HG02870 (cell line): ENCODE measurements around the gene OR2T10.
"Not testable (repeated sequence)": the region's sequence is repeated elsewhere in the genome, so short reads cannot be mapped to it uniquely, and the experiment has no call there.

Experiments
- ATAC-seq: cut with Tn5 transposase; IDR thresholded peaks from one replicate; pipeline ENCODE4 v1.9.1; 2021; ENCODE audit warnings: mild to moderate bottlenecking, moderate library complexity; ENCODE audit not compliant: unreplicated experiment

The OR2T10 gene

DNA sequence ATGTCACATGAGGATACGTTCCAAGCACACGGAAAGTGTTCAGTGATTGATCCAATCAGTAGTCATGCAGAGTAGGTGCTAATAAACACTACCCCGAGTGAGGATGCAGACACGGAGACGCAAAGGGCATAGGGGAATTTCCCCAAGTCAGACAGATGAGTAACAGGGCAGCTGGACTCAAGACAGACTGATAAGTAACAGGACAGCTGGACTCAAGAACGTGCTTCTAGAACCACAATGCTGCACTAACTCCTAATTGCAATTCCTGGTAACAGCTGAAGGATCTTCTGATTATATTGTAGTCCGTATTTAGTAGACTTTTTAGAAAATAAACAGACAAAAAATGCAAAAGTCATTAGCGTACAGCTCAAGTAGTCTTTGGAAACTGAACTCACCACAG is 1.9 kb upstream of the OR2T10 start:
- no peak for ATAC-seq

DNA sequence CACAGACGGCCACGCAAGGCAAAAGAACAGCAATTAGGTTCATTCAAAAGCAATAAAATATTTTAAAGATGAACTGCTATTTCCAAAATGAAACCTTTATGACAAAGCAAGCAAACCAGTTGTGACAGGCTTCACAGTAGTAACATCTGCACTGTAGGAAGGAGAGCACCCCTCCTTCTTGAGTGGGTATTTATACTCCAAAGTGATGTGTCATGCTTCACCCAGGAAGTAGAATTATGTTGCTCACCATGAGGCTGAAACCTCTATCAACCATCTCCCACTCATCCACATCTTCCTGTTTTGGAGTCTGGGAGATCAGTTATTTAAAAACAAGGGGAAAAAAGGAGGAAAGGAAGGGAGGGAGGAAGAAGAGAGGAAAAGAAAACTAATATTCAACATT is 885 bp downstream of the OR2T10 start:
- ATAC-seq = no peak

DNA sequence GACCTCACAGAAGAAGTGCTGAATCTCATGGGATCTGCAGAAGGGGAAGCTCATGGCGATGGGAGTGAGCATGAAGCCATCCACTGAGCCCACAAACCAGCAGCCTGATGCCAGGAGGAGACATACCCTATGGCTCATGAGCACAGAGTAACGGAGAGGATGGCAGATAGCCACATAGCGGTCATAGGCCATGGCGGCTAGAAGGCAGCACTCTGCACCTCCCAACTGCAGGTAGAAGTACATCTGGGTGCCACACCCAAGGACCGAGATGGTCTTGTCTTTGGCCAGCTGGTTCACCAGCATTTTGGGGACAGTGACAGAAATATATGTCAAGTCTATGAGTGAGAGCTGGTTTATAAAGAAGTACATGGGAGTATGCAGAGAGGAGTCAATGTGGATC is 4.3 kb downstream of the OR2T10 start:
- ATAC-seq = no peak

DNA sequence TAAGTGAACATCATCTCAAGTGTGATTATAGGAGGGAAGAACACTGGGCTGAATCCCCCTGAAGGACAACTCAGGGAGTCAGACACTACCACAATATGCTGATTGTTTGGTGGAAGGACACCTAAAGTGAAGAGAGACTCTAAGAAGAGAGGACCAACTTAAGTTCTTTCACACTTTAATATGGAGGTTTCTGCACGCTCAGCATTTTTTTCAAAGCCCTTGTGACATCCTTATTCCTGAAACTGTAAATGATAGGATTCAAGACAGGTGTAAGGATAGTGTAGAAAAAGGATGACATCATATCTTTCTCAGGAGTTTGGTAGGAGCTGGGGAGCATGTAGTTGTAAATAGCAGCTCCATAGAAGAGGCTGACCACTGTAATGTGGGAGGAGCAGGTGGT is 4.8 kb downstream of the OR2T10 start:
- no peak for ATAC-seq

DNA sequence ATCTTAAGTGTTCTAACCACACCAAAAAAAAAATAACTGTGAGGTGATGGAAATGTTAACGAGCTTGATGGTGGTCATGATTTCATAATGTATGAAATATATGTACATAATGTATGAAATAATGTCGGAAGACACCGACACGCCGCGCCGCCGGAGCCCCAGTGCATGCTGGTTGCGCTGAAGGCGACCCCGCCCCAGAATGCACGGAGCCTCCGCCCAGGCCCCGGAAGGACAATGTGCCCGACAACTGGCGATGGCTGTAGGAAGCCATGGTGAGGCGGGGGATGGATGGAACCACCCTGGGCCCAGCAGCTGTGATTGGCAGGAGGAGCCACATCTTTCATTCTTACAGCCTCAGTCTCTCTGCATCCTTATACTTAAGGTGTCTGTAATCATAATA is 7.4 kb downstream of the OR2T10 start:
- no peak for ATAC-seq

DNA sequence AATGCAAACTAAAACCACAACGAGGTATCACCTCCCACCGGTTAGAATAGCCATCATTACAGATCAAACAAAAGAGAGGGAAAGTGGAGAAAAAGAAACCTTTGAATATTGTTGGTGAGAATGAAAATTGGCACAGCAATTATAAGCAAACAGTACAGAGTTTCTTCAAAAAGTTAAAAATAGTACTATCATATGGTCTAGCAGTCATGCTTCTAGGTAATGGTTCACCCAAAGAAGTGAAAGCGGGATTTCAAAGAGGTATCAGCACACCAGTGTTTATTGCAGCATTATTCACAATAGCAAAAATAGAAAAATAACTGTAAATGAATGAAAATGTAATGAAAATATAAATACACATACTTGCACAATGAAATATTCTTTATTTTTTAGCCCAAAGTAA is 8.2 kb downstream of the OR2T10 start:
- ATAC-seq = no peak

DNA sequence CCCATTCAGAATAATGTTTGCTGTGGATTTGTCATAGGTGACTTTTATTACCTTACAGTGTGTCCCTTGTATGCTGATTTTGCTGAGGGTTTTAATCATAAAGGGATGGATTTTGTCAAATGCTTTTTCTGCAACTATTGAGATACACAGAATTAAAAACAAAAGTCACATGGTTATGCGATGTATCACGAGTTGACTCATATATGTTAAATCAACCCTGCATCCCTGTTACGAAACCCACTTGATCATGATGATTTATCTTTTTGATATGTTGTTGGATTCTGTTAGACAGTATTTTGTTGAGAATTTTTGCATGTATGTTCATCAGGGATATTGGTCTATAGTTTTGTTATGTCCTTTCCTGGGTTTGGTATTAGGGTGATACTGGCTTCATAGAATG is 12.2 kb downstream of the OR2T10 start:
- no peak for ATAC-seq

DNA sequence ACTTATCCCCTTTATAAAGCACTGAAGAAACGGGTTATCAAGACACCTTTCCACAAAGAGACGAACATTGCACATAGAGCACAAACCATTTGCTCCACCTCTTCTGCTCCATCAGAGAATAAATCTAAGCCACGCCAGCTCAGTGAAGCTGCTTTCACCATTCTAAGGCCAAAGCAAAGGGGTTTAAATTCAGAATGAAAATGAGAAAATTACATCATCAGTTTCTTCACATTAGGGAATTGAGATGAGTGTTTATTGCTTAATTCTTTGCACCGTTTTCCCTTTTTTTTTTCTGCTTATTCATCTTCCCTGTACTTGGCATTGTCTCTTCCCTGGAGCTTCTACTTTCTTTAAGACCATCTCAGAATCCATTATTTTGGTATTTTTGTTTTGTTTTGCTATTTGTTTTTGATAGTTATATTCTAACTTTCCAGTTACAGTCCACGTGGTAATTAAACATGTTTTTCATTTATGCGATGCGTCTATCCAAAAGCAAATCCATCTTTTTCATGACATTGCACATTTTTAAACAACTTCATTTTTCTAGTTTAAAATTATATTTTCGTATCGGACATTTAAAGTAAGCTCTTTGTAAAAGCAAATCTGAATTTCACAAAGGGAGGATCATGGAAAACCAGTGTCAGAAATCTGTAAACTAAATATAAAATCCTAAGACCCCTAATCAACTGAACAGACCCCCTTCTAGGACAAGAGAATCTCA is 21.1 kb downstream of the OR2T10 start:
- no peak for ATAC-seq

DNA sequence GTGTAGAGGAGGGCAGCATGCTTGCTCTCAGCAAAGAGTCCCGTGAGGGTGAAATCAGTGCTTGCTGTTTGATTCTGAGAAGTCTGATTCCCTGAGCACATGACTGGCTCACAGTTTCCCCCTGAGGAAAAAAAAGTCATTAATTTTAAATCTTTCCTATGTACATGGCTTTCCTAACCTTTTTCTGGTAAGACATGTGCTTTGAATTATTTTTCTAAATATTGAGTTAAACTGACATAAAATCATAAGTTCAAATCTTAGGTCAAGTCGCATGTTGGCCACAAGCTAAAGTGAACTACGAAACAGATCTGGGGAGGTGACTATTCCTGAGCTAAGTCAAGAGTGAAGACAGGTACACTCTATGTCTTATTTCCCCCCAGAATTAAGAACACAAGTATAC is 22.8 kb downstream of the OR2T10 start, which contains the start of gene OR2T34:
OR2T34 (minus strand) TSS at position 101 of the 400 bp plus-strand sequence; CDS start at position 101, 0 bp downstream.
- not testable (repeated sequence) for ATAC-seq

DNA sequence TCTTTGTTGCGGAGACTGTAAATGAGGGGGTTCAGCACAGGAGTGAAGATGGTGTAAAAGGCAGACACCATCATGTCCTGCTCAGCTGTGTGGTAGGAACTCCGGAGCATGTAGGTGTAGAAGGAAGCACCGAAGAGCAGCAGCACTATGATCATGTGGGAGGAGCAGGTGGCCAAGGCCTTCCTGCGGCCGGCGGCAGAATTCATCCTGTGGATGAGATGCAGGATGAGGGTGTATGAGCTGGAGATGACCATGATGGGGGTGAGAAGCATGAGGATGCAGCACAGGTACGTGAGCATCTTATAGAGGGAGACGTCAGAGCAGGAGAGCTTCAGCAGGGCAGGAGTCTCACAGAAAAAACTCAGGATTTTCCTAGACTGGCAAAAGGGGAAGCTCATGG is 23.6 kb downstream of the OR2T10 start:
- not testable (repeated sequence) for ATAC-seq

DNA sequence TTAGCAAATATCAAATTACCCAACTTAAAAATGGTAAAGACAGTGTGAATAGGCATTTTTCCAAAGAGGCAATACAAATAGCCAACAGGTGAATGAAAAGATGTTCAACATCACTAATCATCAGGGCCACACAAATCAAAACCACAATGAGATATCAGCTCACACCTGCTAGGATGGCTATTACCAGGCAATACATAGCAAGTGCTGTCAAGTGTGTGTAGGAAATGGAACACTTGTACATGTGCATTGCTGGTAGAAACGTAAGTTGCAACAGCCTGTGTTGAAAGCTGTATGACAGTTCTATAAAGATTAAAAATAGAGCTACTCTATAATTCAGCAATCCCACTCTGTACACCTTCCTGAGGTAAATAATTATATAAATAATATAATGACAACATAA is 25.5 kb downstream of the OR2T10 start:
- peak; percentile 74 for ATAC-seq

DNA sequence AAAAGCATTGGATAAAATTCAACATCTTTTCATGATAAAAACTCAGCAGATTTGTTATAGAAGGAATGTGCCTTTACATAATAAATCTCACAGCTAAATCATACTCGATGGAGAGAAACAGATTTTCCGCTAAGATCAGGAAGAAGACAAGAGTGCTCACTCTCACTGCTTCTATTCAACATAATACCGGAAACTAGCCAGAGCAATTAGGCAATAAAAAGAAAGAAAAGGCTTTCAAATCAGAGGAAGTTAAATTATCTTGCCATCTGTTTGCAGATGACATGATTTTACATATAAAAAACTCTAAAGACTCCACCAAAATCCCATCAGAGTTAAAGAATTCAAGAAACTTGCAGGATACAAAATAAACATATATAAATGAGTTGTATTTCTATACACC is 26.7 kb downstream of the OR2T10 start:
- not testable (repeated sequence) for ATAC-seq

DNA sequence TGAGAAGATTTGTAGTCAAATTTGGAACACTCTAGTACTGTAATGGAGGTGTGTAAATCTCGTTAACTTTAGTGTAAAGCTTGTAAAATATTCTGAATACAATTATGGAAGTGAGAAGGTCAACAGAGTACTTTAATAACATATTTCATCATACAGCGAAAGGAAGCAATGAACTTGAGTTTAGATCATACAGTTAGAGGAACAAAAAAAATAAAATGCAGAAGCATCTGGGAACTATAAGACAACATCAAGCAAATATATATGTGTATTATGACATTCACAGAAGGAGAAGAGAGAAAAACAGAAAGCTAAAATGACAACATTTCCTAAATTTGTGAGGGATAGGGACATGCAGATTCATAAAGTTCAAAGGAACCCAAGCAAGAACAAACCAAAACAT is 28.5 kb downstream of the OR2T10 start:
- not testable (repeated sequence) for ATAC-seq

DNA sequence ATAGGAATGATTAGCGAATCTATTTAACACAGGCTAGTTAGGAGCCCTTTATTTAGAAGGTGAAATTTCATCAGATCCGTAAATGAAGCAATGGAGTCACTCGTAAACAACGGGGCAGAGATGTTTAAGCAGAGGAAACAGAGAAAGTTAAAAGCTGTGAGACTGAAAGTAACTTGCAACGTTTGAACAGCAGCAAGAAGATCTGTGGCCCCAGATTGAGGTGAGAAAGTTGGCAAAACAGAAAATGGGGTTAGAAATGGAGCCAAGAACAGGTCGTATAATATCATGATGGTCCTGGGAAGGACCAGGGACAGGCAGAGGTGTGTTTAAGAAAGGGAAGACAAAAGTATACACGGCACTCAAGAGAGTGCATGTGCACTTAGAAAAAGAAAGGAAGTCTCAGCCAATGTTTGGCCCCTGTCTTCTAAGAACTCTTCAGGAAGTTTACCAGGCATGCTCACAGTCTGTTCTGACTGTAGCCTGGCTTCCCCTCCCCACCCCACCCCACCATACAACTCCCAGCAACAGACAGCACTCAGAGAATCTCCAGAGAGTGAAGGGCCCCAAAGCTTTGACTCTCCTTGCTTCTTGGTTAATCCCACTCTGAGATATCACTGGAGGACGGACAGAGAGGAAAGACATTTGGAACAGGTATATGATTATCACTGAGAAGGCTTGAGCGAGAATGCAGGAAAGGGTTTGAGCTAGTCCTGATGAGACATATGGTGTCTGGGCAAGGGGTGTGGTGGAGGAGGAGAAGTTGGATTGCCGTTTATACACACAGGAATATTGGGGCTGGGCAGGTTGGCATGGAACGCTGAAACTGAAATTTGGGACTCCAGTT is 31.7 kb downstream of the OR2T10 start:
- ATAC-seq = peak; percentile 65

DNA sequence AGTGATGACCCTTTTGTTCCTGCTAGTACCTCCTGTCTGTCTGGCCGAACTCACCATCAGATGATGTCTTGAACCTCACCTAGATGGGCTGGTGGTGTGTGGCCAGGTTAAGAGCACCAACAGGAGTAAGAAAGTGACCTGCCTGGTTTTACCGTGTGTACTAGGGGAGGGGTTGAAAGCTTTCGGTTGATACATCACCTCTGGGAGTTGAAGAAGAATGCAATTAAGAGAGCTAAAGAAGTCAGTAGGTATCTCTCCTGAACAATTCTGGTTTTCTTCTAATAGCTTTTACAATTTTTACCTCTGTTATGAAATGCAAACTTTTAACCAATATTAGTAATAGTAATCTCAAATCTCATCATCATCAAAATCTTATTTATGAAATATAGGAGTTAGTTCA is 34.8 kb downstream of the OR2T10 start, which contains the start of gene OR2T29:
OR2T29 (minus strand) TSS at position 101 of the 400 bp plus-strand sequence. CDS start 3,281 bp downstream, outside the sequence.
- not testable (repeated sequence) for ATAC-seq

DNA sequence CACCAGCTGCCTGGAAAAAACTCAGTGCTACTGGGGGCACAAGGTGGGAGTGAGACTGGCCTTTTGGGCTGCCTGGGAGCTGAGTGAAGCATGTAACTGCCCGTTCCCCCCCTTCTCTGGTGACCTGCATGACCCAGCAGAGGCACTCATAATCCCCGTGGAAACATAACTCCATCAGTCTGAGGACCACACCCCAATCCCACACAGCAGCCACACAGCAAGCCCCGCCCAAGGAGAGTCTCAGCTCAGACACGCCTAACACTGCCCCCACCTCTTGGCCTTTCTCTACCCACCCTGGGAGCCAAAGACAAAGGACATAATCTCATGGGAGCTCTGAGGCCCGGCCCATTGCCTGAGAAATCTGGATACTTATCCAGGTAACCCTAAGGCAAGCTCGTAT is 46.5 kb downstream of the OR2T10 start:
- ATAC-seq = not testable (repeated sequence)

DNA sequence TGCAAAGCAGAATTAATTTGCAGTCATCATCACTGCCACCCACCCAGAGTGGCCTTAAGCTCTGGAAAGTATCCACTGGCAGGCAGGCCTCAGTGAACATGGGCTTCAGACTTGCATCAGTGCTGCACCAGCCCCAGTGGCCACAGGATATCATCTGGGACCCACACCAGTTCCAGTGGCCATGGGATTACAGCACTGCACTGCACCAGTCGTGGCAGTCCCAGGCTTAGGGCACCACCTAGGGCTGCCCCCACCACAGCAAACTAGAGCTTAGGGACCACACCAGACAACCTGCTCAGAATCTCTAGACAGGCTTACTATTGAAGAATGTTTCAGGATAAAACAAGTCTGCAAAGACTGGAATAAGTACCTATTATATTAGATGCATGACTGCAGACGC is 50.1 kb downstream of the OR2T10 start:
- ATAC-seq = not testable (repeated sequence)
